Urinary bladder (tissue), 4 donors: ENCODE measurements around the gene VIM. TPM values are rescaled to one million over a fixed set of nuclear protein-coding genes. Genes with fewer than 3 reads are reported as not detected.
A peak's percentile ranks its signal among the peaks of the same experiment; 100 is the strongest.

Experiments used
- DNase-seq: peaks from one replicate; pipeline ENCODE4 v3.0.0-alpha.2; 2015; ENCODE audit errors: extremely low spot score
- H3K27ac ChIP-seq: one replicate; pipeline ENCODE4 v1.5.1; 2013; ENCODE audit warnings: low read depth, mild to moderate bottlenecking, moderate library complexity
- H3K36me3 ChIP-seq: one replicate; pipeline ENCODE4 v1.6.1; 2013; ENCODE audit warnings: mild to moderate bottlenecking, moderate library complexity; ENCODE audit not compliant: insufficient read depth
- H3K4me1 ChIP-seq: one replicate; pipeline ENCODE4 v1.6.1; 2013; ENCODE audit warnings: mild to moderate bottlenecking, moderate library complexity; ENCODE audit not compliant: insufficient read depth
- H3K4me3 ChIP-seq: one replicate; pipeline ENCODE4 v1.5.1; 2013; ENCODE audit warnings: low read depth, low read length
- WGBS: extraction: QIAGEN DNeasy Blood & Tissue Kit; methylation state at CpG from one replicate; pipeline ENCODE4 v1.1.7; 2013; 5-methylcytosine and 5-hydroxymethylcytosine counted together
- polyA plus RNA-seq: library from polyadenylated mRNA; stranded (reverse); fragments of 200-250 nt; gene quantifications from one replicate; pipeline ENCODE4 v1.2.3, GENCODE V29; 2013
- total RNA-seq: library from RNA; depleted of rRNA; stranded (reverse); fragments of >200 nt; gene quantifications from one replicate; pipeline ENCODE4 v1.2.3, GENCODE V29; 2014
- donor health status: healthy with polysubstance abuse.
- donor health status: healthy.

The VIM gene
- total and polyA plus RNA-seq, 2 donors = 1,379 to 1,825 TPM

- H3K4me1 ChIP-seq = no peaks in the 10 kb centered on the region
- 59% methylated on average over 9 of the region's 9 CpGs for WGBS
- DNase-seq = no peak
- no peaks in the 10 kb centered on the region for H3K36me3 ChIP-seq
- no peak overlapping the region for H3K27ac ChIP-seq
- H3K4me3 ChIP-seq = no peak overlapping the region
Measured at GRCh38 chr10:17214971-17215781, 12.9 kb upstream of the VIM start.

- 94% methylated on average over 2 of the region's 2 CpGs for WGBS
- DNase-seq = no peak
- Histone ChIP-seq H3K4me1 (no peaks in the 10 kb centered on the region), H3K27ac (no peak overlapping the region), H3K4me3 (no peak overlapping the region), H3K36me3 (no peaks in the 10 kb centered on the region)
Measured at GRCh38 chr10:17215782-17216122, 12.3 kb upstream of the VIM start.

GRCh38 chr10:17216217-17216900, 11.7 kb upstream of the VIM start:
- no peak for DNase-seq
- 87% methylated on average over 5 of the region's 5 CpGs for WGBS

GRCh38 chr10:17216901-17217395, 11.1 kb upstream of the VIM start:
- Histone ChIP-seq H3K36me3 (no peaks in the 10 kb centered on the region), H3K4me1 (no peaks in the 10 kb centered on the region), H3K27ac (no peak overlapping the region), H3K4me3 (no peak overlapping the region)
- no peak for DNase-seq
- 88% methylated on average over 6 of the region's 6 CpGs for WGBS

More at GRCh38 chr10:17216217-17216900, 11.7 kb upstream of the VIM start:
- no peaks in the 10 kb centered on the region for H3K4me1 ChIP-seq
- no peak overlapping the region for H3K27ac ChIP-seq
- H3K36me3 ChIP-seq = no peaks in the 10 kb centered on the region
- no peak overlapping the region for H3K4me3 ChIP-seq

GRCh38 chr10:17217631-17218232, 10.3 kb upstream of the VIM start:
- Histone ChIP-seq H3K4me1 (no peaks in the 10 kb centered on the region), H3K4me3 (no peak overlapping the region), H3K27ac (no peak overlapping the region), H3K36me3 (no peaks in the 10 kb centered on the region)
- no peak for DNase-seq
- WGBS = 91% methylated on average over 1 of the region's 1 CpG

- H3K4me3 ChIP-seq = no peak overlapping the region
- no peaks in the 10 kb centered on the region for H3K36me3 ChIP-seq
- no peak for DNase-seq
- H3K4me1 ChIP-seq = no peaks in the 10 kb centered on the region
- H3K27ac ChIP-seq = no peak overlapping the region
- WGBS = 84% methylated on average over 2 of the region's 2 CpGs
Measured at GRCh38 chr10:17219024-17219423, 9.0 kb upstream of the VIM start.

GRCh38 chr10:17220652-17221100, 7.4 kb upstream of the VIM start:
- WGBS = 89% methylated on average over 1 of the region's 1 CpG
- Histone ChIP-seq H3K27ac (no peak overlapping the region), H3K4me3 (no peak overlapping the region), H3K4me1 (no peaks in the 10 kb centered on the region), H3K36me3 (no peaks in the 10 kb centered on the region)
- no peak for DNase-seq

GRCh38 chr10:17222329-17222728, 5.7 kb upstream of the VIM start:
- 72% methylated on average over 4 of the region's 4 CpGs for WGBS
- Histone ChIP-seq H3K36me3 (no peaks in the 10 kb centered on the region), H3K4me1 (no peaks in the 10 kb centered on the region), H3K4me3 (no peak overlapping the region), H3K27ac (no peak overlapping the region)
- no peak for DNase-seq

- DNase-seq = no peak
- 87% methylated on average over 4 of the region's 4 CpGs for WGBS
- H3K4me3 ChIP-seq = no peak overlapping the region
- no peaks in the 10 kb centered on the region for H3K4me1 ChIP-seq
- no peaks in the 10 kb centered on the region for H3K36me3 ChIP-seq
- no peak overlapping the region for H3K27ac ChIP-seq
Measured at GRCh38 chr10:17225808-17226207, 2.2 kb upstream of the VIM start.

GRCh38 chr10:17226891-17227303, 1.1 kb upstream of the VIM start:
- H3K4me1 ChIP-seq = no peaks in the 10 kb centered on the region
- no peaks in the 10 kb centered on the region for H3K36me3 ChIP-seq
- H3K27ac ChIP-seq = peak overlapping the region; percentile 2
- no peak for DNase-seq
- no peak overlapping the region for H3K4me3 ChIP-seq
- 67% methylated on average over 8 of the region's 8 CpGs for WGBS

GRCh38 chr10:17227367-17228090, 512 bp upstream of the VIM start:
- Histone ChIP-seq H3K4me1 (no peaks in the 10 kb centered on the region), H3K36me3 (no peaks in the 10 kb centered on the region), H3K4me3 (peak overlapping the region; percentile 83), H3K27ac (peak overlapping the region; percentile 48)
- WGBS = 7% methylated on average over 12 of the region's 12 CpGs
- DNase-seq = no peak

- peak; percentile 67 for DNase-seq
- Histone ChIP-seq H3K4me1 (no peaks in the 10 kb centered on the region), H3K27ac (peak overlapping the region; percentile 98), H3K4me3 (peak overlapping the region; percentile 83), H3K36me3 (no peaks in the 10 kb centered on the region)
- WGBS = under 1% methylated on average over 72 of the region's 72 CpGs
Measured at GRCh38 chr10:17229016-17229716, 1.1 kb downstream of the VIM start.

GRCh38 chr10:17229717-17229966, 1.6 kb downstream of the VIM start:
- peak overlapping the region; percentile 83 for H3K4me3 ChIP-seq
- no peaks in the 10 kb centered on the region for H3K4me1 ChIP-seq
- peak overlapping the region; percentile 96 for H3K27ac ChIP-seq
- DNase-seq = no peak
- under 1% methylated on average over 21 of the region's 21 CpGs for WGBS
- no peaks in the 10 kb centered on the region for H3K36me3 ChIP-seq
